GM18909 (cell line): Measurements from ENCODE around the gene MCM6.

Experiments
- ATAC-seq: cut with Tn5 transposase; IDR thresholded peaks from one replicate; pipeline ENCODE4 v1.9.1; 2021; ENCODE audit warnings: mild to moderate bottlenecking; ENCODE audit not compliant: unreplicated experiment, poor library complexity

Gene MCM6

DNA sequence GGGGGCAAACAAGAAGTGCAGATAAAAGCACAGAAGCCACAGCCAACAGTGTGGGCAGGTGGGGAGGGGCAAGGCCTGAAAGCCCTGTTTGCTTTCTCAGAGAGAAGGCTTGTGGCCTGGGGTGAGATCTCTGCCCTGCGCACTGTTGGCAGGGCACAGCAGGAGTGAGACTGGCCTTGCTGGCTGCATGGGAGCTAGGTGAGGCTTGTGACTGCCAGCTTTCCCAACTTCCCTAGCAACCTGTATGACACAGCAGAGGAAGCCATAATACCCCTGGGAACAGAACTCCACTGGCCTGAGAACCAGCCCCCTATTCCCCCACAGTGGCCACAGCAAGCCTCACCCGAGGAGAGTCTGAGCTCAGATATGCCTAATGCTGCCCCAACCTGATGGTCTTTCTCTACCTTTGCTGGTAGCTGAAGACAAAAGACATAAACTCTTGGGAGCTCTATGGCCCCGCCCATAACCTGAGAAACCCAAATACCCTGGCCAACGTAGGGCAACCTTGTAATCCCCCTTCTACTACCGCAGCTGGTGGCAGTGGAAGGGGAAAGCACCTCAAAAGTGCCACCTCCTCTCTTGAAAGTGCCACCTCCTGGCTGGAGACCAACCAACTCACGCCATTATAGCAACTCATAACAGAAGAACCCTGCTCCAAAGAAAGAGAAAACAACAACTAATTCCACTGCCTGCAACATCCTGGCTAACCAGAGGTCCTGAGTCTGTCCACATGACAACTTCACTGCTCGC lies 83.7 kb downstream of the MCM6 start:
- peak; percentile 40 for ATAC-seq

DNA sequence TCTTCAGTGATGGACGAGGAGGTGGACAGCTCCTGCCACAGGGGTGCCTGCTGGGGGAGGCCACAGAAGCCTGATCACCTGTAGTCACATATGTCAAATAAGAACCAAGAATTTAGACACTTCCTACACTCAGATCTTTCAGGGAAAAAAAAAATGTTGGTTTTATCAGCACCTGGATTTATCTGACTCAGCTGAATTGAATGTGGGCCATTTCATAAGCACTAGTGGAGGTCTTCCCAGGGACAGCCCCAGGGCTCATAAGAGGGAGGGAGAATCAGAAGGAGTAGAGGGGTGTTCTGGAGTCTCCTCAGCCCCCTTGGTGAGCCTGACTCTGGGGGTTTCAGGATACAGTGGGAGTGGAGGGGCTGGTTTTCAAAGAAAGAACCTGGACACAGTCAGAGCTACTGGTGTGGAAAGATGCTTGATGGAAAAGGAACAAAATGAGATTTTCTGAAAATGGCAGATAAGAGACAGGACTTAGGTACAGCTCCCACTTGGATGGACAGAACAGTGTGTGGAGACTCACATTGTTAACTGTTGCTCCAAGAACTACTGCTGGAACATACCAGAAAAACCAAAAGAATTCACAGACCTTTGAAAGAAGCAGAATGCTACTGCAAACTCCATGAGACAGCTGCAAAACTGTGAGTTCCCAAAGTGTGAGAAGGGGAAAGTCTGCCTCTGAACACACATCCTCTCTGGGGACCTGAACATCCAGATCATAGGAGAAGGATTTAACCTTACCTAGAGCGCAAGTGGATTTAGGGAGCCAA lies 84.6 kb downstream of the MCM6 start:
- no peak for ATAC-seq

DNA sequence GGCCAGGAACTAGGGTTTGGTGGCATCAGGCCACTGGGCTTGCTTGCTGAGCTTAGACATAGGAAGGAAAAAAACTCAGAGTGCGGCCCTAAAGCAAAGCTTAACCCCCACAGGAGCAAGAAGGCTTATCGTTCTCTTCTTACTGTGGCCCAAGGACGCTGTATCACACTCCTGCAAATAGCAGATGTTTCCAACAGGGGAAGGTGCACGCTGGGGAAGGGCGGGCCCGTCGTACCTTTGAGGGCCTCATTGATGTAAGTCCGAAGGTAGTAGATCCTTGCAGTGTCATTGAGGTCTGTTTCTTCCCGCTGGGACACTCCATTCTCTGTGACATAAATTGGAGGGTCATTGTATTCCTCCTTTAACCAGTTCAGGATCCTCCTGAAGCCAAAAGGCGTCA lies 85.8 kb downstream of the MCM6 start:
- ATAC-seq: no peak
